Hepatocyte (in vitro differentiated cells): ENCODE results near the gene RFX7. TPM values are rescaled to one million over a fixed set of nuclear protein-coding genes. Genes with fewer than 3 reads are reported as not detected.

ENCODE experiments used
- DNase-seq: peaks from one replicate; pipeline ENCODE4 v3.0.0-alpha.2; 2016; ENCODE audit warnings: low spot score
- H2AFZ ChIP-seq: fragments of 200-600 bp; sonication (generic); 2 replicates; pipeline ENCODE4 v1.6.0; 2016; ENCODE audit warnings: antibody characterized with exemption, mild to moderate bottlenecking
- H3K27ac ChIP-seq: fragments of 200-600 bp; sonication (generic); 2 replicates; pipeline ENCODE4 v1.5.1; 2016; ENCODE audit warnings: mild to moderate bottlenecking
- H3K27me3 ChIP-seq: fragments of 200-600 bp; sonication (generic); 2 replicates; pipeline ENCODE4 v1.6.1; 2016
- H3K36me3 ChIP-seq: fragments of 200-600 bp; sonication (generic); replicated peaks from 2 replicates; pipeline ENCODE4 v1.5.1; 2016; ENCODE audit warnings: low read depth; ENCODE audit not compliant: insufficient read depth
- H3K4me1 ChIP-seq: fragments of 200-600 bp; sonication (generic); 2 replicates; pipeline ENCODE4 v1.5.1; 2016; ENCODE audit warnings: mild to moderate bottlenecking, moderate library complexity; ENCODE audit not compliant: insufficient read depth
- H3K4me2 ChIP-seq: fragments of 200-600 bp; sonication (generic); 2 replicates; pipeline ENCODE4 v1.6.0; 2016
- H3K4me3 ChIP-seq: fragments of 200-600 bp; sonication (generic); 2 replicates; pipeline ENCODE4 v1.5.1; 2016; ENCODE audit warnings: mild to moderate bottlenecking
- H3K79me2 ChIP-seq: fragments of 200-600 bp; sonication (generic); 2 replicates; pipeline ENCODE4 v1.6.0; 2017; ENCODE audit warnings: mild to moderate bottlenecking
- H3K9me2 ChIP-seq: fragments of 200-600 bp; sonication (generic); replicated peaks from 2 replicates; pipeline ENCODE4 v1.6.0; 2017; ENCODE audit warnings: mild to moderate bottlenecking; ENCODE audit not compliant: insufficient read depth
- H3K9me3 ChIP-seq: fragments of 200-600 bp; sonication (generic); 2 replicates; pipeline ENCODE4 v1.5.1; 2016; ENCODE audit warnings: low read depth, mild to moderate bottlenecking
- H4K20me1 ChIP-seq: fragments of 200-600 bp; sonication (generic); 2 replicates; pipeline ENCODE4 v1.6.0; 2016; ENCODE audit warnings: mild to moderate bottlenecking; ENCODE audit not compliant: insufficient read depth, poor library complexity, severe bottlenecking
- EZH2 ChIP-seq: fragments of 200-600 bp; sonication (generic); IDR thresholded peaks from 2 replicates; pipeline ENCODE4 v1.6.1; 2016; ENCODE audit warnings: antibody characterized with exemption, mild to moderate bottlenecking, borderline replicate concordance
- EZH2phosphoT487 ChIP-seq: fragments of 200-600 bp; sonication (generic); IDR thresholded peaks from one replicate; pipeline ENCODE4 v1.6.1; 2018; ENCODE audit warnings: antibody characterized with exemption, mild to moderate bottlenecking, low read depth, moderate library complexity; ENCODE audit not compliant: unreplicated experiment, severe bottlenecking
- WGBS: methylation state at CpG from one replicate; pipeline ENCODE4 v1.1.6; 2016; ENCODE audit warnings: low lambda C conversion rate; ENCODE audit errors: missing lambda C conversion rate; 5-methylcytosine and 5-hydroxymethylcytosine counted together
- polyA plus RNA-seq: library from polyadenylated mRNA; unstranded; fragments of >200 nt; fragmentation: Nextera tagmentation; extraction: Ambion mirVana; gene quantifications from 2 replicates; pipeline ENCODE4 v1.2.1, GENCODE V29; 2016
- total RNA-seq: library from RNA; depleted of rRNA; stranded (reverse); fragments of >200 nt; gene quantifications from 2 replicates; pipeline ENCODE4 v1.2.3, GENCODE V29; 2014
- TF ChIP-seq, protein P1 (sequence below): fragments of 200-600 bp; sonication (generic); IDR thresholded peaks from 2 replicates; pipeline ENCODE4 v1.5.1; 2016; ENCODE audit warnings: antibody characterized with exemption, mild to moderate bottlenecking; ENCODE audit not compliant: poor library complexity

Gene RFX7
- total and polyA plus RNA-seq, 2 experiments from 2014 or later, result 4.3 to 8.3 TPM

DNA sequence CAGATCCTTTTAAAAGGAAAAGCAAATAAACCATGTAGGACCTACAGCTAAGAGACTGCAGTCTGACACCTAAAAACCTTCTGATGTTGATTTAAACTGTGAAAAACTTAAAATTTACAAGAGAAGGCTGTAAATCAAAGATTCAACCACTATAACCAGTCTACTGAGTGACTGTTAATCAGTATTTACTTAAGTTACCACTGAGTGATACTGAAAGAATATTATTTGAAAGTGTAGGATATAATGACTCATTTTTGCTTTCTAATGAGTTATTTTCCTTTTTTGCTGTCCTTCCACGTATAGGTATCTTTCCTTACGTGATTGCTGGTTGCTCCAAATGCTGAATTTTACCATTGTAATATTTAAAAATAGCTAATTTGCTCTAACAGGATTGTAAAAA, 44.6 kb downstream of the RFX7 start:
- no peak overlapping the region for H3K4me2 ChIP-seq
- peaks cover 97% of the 10 kb centered on the region for H3K79me2 ChIP-seq
- 95% methylated on average over 2 of the region's 2 CpGs for WGBS
- no peaks in the 10 kb centered on the region for H3K9me2 ChIP-seq
- no peaks in the 10 kb centered on the region for H3K4me1 ChIP-seq
- no peak overlapping the region for H2AFZ ChIP-seq
- no peak for DNase-seq
- H3K9me3 ChIP-seq, result no peaks in the 10 kb centered on the region
- H3K27ac ChIP-seq, result no peak overlapping the region
- TF ChIP-seq, protein P1, sequence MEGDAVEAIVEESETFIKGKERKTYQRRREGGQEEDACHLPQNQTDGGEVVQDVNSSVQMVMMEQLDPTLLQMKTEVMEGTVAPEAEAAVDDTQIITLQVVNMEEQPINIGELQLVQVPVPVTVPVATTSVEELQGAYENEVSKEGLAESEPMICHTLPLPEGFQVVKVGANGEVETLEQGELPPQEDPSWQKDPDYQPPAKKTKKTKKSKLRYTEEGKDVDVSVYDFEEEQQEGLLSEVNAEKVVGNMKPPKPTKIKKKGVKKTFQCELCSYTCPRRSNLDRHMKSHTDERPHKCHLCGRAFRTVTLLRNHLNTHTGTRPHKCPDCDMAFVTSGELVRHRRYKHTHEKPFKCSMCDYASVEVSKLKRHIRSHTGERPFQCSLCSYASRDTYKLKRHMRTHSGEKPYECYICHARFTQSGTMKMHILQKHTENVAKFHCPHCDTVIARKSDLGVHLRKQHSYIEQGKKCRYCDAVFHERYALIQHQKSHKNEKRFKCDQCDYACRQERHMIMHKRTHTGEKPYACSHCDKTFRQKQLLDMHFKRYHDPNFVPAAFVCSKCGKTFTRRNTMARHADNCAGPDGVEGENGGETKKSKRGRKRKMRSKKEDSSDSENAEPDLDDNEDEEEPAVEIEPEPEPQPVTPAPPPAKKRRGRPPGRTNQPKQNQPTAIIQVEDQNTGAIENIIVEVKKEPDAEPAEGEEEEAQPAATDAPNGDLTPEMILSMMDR, result no peak
- TF ChIP-seq EZH2 (no peak), EZH2phosphoT487 (no peak)
- no peaks in the 10 kb centered on the region for H3K36me3 ChIP-seq
- H4K20me1 ChIP-seq, result peaks cover 3% of the 10 kb centered on the region
- H3K4me3 ChIP-seq, result no peak overlapping the region
- no peaks in the 10 kb centered on the region for H3K27me3 ChIP-seq

DNA sequence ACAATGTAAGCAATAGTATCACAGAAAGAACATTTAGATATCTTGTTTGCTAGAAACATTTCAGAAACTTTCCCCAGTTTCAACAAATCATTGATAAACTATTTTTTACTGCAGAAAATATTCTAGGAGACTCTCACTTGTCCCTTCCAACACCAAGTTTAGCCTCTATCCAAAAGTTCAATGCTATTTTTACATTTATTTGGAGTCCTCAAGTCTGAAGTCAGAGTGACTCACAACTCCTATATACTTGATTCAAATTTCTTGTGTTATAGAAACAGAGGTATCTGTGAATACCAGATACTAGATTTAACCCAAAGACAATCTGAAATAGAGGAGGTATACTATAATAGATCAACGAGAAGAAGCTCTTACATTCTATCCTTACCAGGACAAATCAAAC, 49.6 kb downstream of the RFX7 start:
- TF ChIP-seq, protein P1, result no peak
- TF ChIP-seq EZH2phosphoT487 (no peak), EZH2 (no peak)
- DNase-seq, result no peak
- no peaks in the 10 kb centered on the region for H3K9me3 ChIP-seq
- no peaks in the 10 kb centered on the region for H3K9me2 ChIP-seq
- H3K79me2 ChIP-seq, result peaks cover 96% of the 10 kb centered on the region
- WGBS, result 88% methylated on average over 1 of the region's 1 CpG
- H3K36me3 ChIP-seq, result no peaks in the 10 kb centered on the region
- no peak overlapping the region for H2AFZ ChIP-seq
- no peak overlapping the region for H3K27ac ChIP-seq
- no peaks in the 10 kb centered on the region for H3K4me1 ChIP-seq
- no peaks in the 10 kb centered on the region for H4K20me1 ChIP-seq
- H3K4me2 ChIP-seq, result no peak overlapping the region
- H3K27me3 ChIP-seq, result no peaks in the 10 kb centered on the region
- no peak overlapping the region for H3K4me3 ChIP-seq

DNA sequence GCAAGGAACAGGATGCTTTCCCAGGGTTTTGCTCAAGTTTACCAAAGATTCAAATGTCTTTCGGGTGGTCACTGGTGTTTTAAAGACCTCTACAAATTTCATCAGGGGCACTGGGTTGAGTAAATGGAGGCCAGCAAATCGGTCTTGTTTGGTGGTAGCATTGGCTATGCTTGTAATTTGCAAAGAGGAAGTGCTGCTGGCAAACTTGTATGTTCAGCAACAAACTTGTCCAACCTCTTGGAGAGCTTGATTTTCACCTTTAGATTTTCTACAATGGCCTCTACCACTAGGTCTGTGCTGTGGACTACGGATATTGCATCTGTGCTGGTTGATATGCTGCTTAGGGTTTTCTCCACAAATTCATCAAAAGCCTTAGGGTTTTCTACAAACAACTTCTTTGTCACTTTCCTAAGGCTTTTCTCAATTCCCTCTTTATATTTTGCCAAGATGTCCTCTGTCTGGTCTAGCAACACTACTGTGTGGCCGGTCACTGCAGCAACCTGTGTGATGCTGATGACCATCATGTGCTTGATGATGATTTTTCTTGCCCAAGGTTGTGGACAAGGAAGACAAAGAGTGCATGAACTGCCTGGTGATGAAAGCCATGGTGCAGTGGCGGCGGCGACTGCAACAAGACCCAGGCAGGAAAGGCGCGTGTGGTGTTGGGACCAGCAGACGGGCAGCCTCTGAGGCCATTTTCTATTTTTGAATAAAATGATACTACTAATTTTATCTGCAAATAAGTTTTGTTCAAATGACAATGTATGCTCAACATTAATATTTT, 50.8 kb downstream of the RFX7 start:
- no peak overlapping the region for H3K27ac ChIP-seq
- DNase-seq, result no peak
- no peak overlapping the region for H3K4me3 ChIP-seq
- peaks cover 96% of the 10 kb centered on the region for H3K79me2 ChIP-seq
- no peaks in the 10 kb centered on the region for H3K9me2 ChIP-seq
- no peaks in the 10 kb centered on the region for H3K9me3 ChIP-seq
- no peak overlapping the region for H2AFZ ChIP-seq
- H3K4me1 ChIP-seq, result no peaks in the 10 kb centered on the region
- no peaks in the 10 kb centered on the region for H3K27me3 ChIP-seq
- TF ChIP-seq EZH2phosphoT487, result no peak
- TF ChIP-seq, protein P1, result no peak
- no peak for TF ChIP-seq EZH2
- WGBS, result 93% methylated on average over 10 of the region's 10 CpGs
- no peak overlapping the region for H3K4me2 ChIP-seq
- peaks cover 7% of the 10 kb centered on the region for H4K20me1 ChIP-seq
- no peaks in the 10 kb centered on the region for H3K36me3 ChIP-seq
